GM12872 (cell line): ENCODE measurements around the gene LRRC17.

Source experiments
- TF ChIP-seq, protein P1 (sequence below): IDR thresholded peaks from 3 replicates; pipeline ENCODE4 v1.5.1; 2011; ENCODE audit warnings: low read depth, mild to moderate bottlenecking, low read length, moderate library complexity; ENCODE audit not compliant: insufficient read depth

LRRC17 gene

DNA sequence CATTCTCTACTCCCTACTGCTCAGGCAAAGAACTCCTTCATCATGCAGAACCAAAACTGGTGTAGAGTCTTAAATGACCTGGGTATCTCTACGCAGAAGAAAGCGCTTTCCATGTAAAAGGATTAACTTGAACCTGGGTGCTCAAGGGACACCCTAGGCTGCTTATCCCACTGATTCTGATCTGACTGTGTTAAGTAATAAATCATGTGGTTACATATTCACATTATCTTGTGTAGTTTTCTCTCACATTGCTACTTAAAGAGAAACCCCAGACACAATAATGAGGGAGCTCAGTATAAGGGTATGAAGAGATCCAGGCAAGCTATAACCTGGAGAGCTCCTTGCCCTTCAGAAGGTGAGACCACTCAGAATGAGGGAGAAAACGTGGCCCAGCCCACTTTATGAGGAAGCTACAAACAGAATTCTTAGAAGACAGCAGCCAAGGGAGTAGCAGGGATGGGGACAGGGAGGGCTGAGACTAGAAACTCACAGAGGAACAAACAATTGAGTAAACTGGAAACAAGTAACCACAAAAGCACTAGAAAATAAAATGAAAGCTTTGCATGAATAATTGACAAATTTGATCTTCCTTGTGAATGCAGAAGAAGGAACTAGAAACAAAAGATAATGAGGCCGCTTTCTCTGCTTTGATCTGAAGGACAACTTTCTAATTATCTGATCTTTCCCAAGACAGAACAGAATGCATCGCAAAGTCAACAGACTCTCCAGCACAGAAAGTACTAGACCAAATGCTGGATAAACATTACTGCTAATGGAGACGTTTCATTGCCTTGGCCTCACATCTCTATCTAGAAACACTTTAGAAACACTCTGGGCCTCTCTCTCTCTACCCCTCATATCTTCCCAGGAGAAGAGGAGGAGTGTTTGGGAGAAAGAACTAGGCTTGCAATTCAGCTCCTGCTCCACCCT lies 76.1 kb downstream of the LRRC17 start:
- TF ChIP-seq, protein P1, sequence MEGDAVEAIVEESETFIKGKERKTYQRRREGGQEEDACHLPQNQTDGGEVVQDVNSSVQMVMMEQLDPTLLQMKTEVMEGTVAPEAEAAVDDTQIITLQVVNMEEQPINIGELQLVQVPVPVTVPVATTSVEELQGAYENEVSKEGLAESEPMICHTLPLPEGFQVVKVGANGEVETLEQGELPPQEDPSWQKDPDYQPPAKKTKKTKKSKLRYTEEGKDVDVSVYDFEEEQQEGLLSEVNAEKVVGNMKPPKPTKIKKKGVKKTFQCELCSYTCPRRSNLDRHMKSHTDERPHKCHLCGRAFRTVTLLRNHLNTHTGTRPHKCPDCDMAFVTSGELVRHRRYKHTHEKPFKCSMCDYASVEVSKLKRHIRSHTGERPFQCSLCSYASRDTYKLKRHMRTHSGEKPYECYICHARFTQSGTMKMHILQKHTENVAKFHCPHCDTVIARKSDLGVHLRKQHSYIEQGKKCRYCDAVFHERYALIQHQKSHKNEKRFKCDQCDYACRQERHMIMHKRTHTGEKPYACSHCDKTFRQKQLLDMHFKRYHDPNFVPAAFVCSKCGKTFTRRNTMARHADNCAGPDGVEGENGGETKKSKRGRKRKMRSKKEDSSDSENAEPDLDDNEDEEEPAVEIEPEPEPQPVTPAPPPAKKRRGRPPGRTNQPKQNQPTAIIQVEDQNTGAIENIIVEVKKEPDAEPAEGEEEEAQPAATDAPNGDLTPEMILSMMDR: no peak

GRCh38 chr7:102990642-102991041 lies 77.8 kb downstream of the LRRC17 start:
- TF ChIP-seq, protein P1: no peak

DNA sequence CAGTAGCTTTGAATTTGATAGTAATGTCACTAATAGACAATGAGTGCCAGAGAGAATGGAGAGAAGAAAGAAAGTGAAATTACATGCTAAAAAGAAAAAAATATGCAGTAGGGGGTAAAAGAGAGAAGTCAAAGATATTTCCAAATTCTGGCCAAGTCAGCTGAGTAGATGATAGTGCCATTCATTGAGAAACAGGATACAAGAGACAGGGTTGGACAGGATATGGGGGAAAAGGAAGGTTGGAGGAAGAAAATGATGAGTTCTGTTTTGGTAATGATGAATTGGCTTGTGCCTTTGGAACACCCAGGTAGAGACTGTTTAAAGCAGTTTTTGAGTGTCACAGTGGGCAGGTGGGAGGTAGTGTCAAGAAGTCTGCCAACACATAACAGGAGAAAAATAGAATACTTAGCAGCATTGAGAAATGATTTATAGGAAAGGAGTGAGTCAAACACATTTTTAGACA lies 78.3 kb downstream of the LRRC17 start:
- TF ChIP-seq, protein P1: no peak

GRCh38 chr7:102991540-102992214 lies 78.9 kb downstream of the LRRC17 start:
- TF ChIP-seq, protein P1: no peak

DNA sequence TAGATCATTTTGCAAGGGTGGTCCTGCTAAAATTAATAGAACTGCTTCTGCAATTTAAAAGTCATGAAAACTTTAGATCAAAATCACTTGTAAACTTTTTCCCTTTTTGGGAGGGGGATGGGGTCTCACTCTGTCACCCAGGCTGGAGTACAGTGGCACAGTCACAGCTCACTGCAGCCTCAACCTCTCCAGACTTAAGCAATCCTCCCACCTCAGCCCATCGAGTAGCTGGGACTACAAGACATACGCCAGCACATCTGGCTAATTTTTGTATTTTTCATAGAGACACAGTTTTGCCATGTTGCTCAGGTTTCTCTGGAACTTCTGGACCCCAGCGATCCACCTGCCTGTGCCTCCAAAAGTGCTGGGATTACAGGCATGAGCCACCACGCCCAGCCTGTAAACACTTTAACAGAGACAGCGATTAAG lies 79.7 kb downstream of the LRRC17 start:
- TF ChIP-seq, protein P1: no peak

DNA sequence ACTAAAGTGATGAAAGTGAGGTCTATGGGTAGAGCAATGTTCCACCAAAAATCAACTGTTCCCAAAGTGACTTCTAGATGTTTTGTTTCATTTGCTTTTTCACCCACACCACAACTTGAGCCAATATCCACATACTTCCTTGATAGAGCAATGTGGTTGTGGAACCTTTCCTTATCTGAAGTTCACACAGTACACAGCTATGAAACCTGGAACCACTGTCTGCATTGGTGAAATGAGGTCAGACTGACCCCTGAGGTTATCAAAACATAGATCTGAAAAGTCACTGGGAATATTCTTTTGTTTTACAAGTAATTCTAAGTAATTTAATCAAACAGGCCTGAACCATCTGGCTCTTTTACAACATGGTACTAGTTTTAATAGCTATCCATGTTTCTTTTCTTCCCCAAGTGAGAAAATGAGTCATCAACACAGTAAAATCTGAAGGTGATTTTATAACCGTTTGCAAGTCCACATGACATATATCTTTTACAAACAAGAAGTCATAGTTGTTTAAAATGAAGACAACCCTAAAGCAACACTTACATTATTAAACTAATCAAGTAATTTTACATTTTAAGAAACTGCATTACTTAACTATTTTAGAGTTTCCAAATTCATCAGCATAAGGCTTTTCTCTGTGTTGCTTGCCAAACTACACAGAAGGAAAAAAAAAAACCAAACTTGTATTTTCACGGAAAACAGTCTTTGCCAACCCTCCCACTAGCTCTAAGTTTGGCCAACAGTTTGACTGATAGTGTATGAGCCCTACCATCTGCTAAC lies 80.3 kb downstream of the LRRC17 start:
- TF ChIP-seq, protein P1: no peak

DNA sequence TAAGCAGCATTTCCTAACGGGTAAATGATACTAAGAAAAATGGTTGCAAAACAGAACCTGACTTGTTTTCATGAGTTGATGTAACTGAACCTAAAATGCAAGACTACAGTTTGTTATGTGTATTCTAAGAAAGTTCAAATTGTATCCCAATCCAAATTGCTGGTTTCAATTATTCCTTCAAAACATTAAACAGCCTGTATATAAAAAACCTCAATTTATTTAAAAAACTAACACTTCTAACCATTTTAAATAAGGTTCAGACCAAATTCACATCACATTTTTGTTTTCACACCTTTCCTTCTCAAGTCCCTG lies 80.9 kb downstream of the LRRC17 start:
- TF ChIP-seq, protein P1: no peak
